Measurements from ENCODE around the gene GMPR2. TPM values are rescaled to one million over a fixed set of nuclear protein-coding genes. Genes with fewer than 3 reads are reported as not detected.

Gene GMPR2
- total and polyA plus RNA-seq, 3 donors from 2014 or later = 30.0 to 49.9 (median 42.2) TPM

- Histone ChIP-seq H3K27ac (no peak overlapping the region), H3K4me3 (no peak overlapping the region), H3K4me1 (no peaks in the 10 kb centered on the region), H3K36me3 (ENCODE audit: low read depth, missing control alignments) (no peaks in the 10 kb centered on the region), H3K27me3 (no peaks in the 10 kb centered on the region), H3K9me3 (no peaks in the 10 kb centered on the region)
- 89 to 92% methylated on average over 5 of the region's 5 CpGs for WGBS, 2 donors
- DNase-seq = no peak
- intact Hi-C loops (cut with DNase I; ENCODE audit: low total_unique reads) = no loop called here
- TF ChIP-seq POLR2A (IDR thresholded peaks at IDR 0.05) = no peak
- no peak for TF ChIP-seq CTCF (IDR thresholded peaks at IDR 0.05)
Observed at GRCh38 chr14:24283796-24284460, 51.2 kb downstream of the GMPR2 start.

- Histone ChIP-seq H3K4me1 (no peaks in the 10 kb centered on the region), H3K27ac (no peak overlapping the region), H3K27me3 (no peaks in the 10 kb centered on the region), H3K4me3 (no peak overlapping the region), H3K36me3 (ENCODE audit: low read depth, missing control alignments) (no peaks in the 10 kb centered on the region), H3K9me3 (no peaks in the 10 kb centered on the region)
- DNase-seq = no peak
- 80 to 85% methylated on average over 9 to 11 of the region's 11 CpGs for WGBS, 2 donors
- no peak for TF ChIP-seq POLR2A (IDR thresholded peaks at IDR 0.05)
- TF ChIP-seq CTCF (IDR thresholded peaks at IDR 0.05) = no peak
- intact Hi-C loops (cut with DNase I; ENCODE audit: low total_unique reads) = no loop called here
Observed at GRCh38 chr14:24284501-24285035, 51.8 kb downstream of the GMPR2 start.

- 84 to 94% methylated on average over 4 of the region's 4 CpGs for WGBS, 2 donors
- H3K27me3 ChIP-seq = no peaks in the 10 kb centered on the region
- TF ChIP-seq CTCF (IDR thresholded peaks at IDR 0.05) = no peak
- no peak for TF ChIP-seq POLR2A (IDR thresholded peaks at IDR 0.05)
- H3K27ac ChIP-seq = no peak overlapping the region
- H3K4me3 ChIP-seq = no peak overlapping the region
- no peaks in the 10 kb centered on the region for H3K36me3 ChIP-seq (ENCODE audit: low read depth, missing control alignments)
- DNase-seq = no peak
- intact Hi-C loops (cut with DNase I; ENCODE audit: low total_unique reads) = no loop called here
- H3K9me3 ChIP-seq = no peaks in the 10 kb centered on the region
- H3K4me1 ChIP-seq = no peaks in the 10 kb centered on the region
Observed at GRCh38 chr14:24285351-24285750, 52.6 kb downstream of the GMPR2 start.

GRCh38 chr14:24286996-24287395 lies 54.3 kb downstream of the GMPR2 start:
- Histone ChIP-seq H3K27me3 (no peaks in the 10 kb centered on the region), H3K4me3 (no peak overlapping the region), H3K27ac (no peak overlapping the region), H3K4me1 (no peaks in the 10 kb centered on the region), H3K9me3 (no peaks in the 10 kb centered on the region), H3K36me3 (ENCODE audit: low read depth, missing control alignments) (no peaks in the 10 kb centered on the region)
- WGBS, 2 donors = 96 to 100% methylated on average over 5 of the region's 5 CpGs
- TF ChIP-seq POLR2A (IDR thresholded peaks at IDR 0.05) (no peak), CTCF (IDR thresholded peaks at IDR 0.05) (no peak)
- DNase-seq = no peak
- intact Hi-C loops (cut with DNase I; ENCODE audit: low total_unique reads) = no loop called here

Small RNA genes within 50 kb of the gene (small RNA-seq; reads per million reads assigned to genes)
- gene AL136295.4 (0 to 0.09 reads per million in 2 donors), gene CHMP4A (0.09 reads per million in 2 donors), gene MDP1 (0 reads per million in 2 donors)

Other genes with a start within 250 kb of the GMPR2 start
Only the 30 nearest of the 34 such genes appear.
- 1 to 10 TPM; 7.7 to 8.6 TPM for gene CARMIL3, start 180.9 kb upstream of the GMPR2 start, total RNA-seq
- 6.8 TPM for gene CARMIL3, start 180.9 kb upstream of the GMPR2 start, polyA plus RNA-seq (ENCODE audit: insufficient read depth, low read depth, low replicate concordance)
- gene CPNE6, start 161.4 kb upstream of the GMPR2 start, total RNA-seq = under 1 TPM; 0.12 to 0.71 TPM
- 5.7 TPM for gene CPNE6, start 161.4 kb upstream of the GMPR2 start, polyA plus RNA-seq (ENCODE audit: insufficient read depth, low read depth, low replicate concordance)
- 10 to 100 TPM; 20.7 to 30.6 TPM for gene PCK2, start 138.6 kb upstream of the GMPR2 start, total RNA-seq
- gene PCK2, start 138.6 kb upstream of the GMPR2 start, polyA plus RNA-seq (ENCODE audit: insufficient read depth, low read depth, low replicate concordance) = 43.6 TPM
- gene DCAF11, start 118.2 kb upstream of the GMPR2 start, total RNA-seq = 10 to 100 TPM; 67.6 to 68.0 TPM
- gene DCAF11, start 118.2 kb upstream of the GMPR2 start, polyA plus RNA-seq (ENCODE audit: insufficient read depth, low read depth, low replicate concordance) = 77.4 TPM
- gene NRL, start 118.0 kb upstream of the GMPR2 start, total RNA-seq = 1 to 10 TPM; 6.6 to 8.3 TPM
- gene NRL, start 118.0 kb upstream of the GMPR2 start, polyA plus RNA-seq (ENCODE audit: insufficient read depth, low read depth, low replicate concordance) = 8.2 TPM
- gene FITM1, start 102.3 kb upstream of the GMPR2 start, total RNA-seq = 1 to 10 TPM; 2.2 to 3.5 TPM
- 3.7 TPM for gene FITM1, start 102.3 kb upstream of the GMPR2 start, polyA plus RNA-seq (ENCODE audit: insufficient read depth, low read depth, low replicate concordance)
- 10 to 100 TPM; 43.3 to 63.9 TPM for gene PSME1, start 96.7 kb upstream of the GMPR2 start, total RNA-seq
- gene PSME1, start 96.7 kb upstream of the GMPR2 start, polyA plus RNA-seq (ENCODE audit: insufficient read depth, low read depth, low replicate concordance) = 101 TPM
- gene EMC9, start 91.3 kb upstream of the GMPR2 start, total RNA-seq = 10 to 100 TPM; 15.2 to 23.9 TPM
- gene EMC9, start 91.3 kb upstream of the GMPR2 start, polyA plus RNA-seq (ENCODE audit: insufficient read depth, low read depth, low replicate concordance) = 33.7 TPM
- gene PSME2, start 86.3 kb upstream of the GMPR2 start, total RNA-seq = 10 to 100 TPM; 49.8 to 78.1 TPM
- 122 TPM for gene PSME2, start 86.3 kb upstream of the GMPR2 start, polyA plus RNA-seq (ENCODE audit: insufficient read depth, low read depth, low replicate concordance)
- 10 to 100 TPM; 94.5 to 96.8 TPM for gene RNF31, start 85.4 kb upstream of the GMPR2 start, total RNA-seq
- gene RNF31, start 85.4 kb upstream of the GMPR2 start, polyA plus RNA-seq (ENCODE audit: insufficient read depth, low read depth, low replicate concordance) = 71.0 TPM
- 10 to 100 TPM; 45.7 to 56.2 TPM for gene IRF9, start 71.7 kb upstream of the GMPR2 start, total RNA-seq
- gene IRF9, start 71.7 kb upstream of the GMPR2 start, polyA plus RNA-seq (ENCODE audit: insufficient read depth, low read depth, low replicate concordance) = 74.8 TPM
- gene REC8, start 60.8 kb upstream of the GMPR2 start, total RNA-seq = 10 to 100 TPM; 27.7 to 55.9 TPM
- gene REC8, start 60.8 kb upstream of the GMPR2 start, polyA plus RNA-seq (ENCODE audit: insufficient read depth, low read depth, low replicate concordance) = 58.8 TPM
- 100 to 1,000 TPM in 1 of 2 donors, 10 to 100 TPM in 1; 85.9 to 140 TPM for gene IPO4, start 44.1 kb upstream of the GMPR2 start, total RNA-seq
- 156 TPM for gene IPO4, start 44.1 kb upstream of the GMPR2 start, polyA plus RNA-seq (ENCODE audit: insufficient read depth, low read depth, low replicate concordance)
- gene TM9SF1, start 37.5 kb upstream of the GMPR2 start, total RNA-seq = 10 to 100 TPM; 45.0 to 50.0 TPM
- 53.2 TPM for gene TM9SF1, start 37.5 kb upstream of the GMPR2 start, polyA plus RNA-seq (ENCODE audit: insufficient read depth, low read depth, low replicate concordance)
- gene TSSK4, start 27.2 kb upstream of the GMPR2 start, total RNA-seq = 10 to 100 TPM; 19.4 to 27.4 TPM
- gene TSSK4, start 27.2 kb upstream of the GMPR2 start, polyA plus RNA-seq (ENCODE audit: insufficient read depth, low read depth, low replicate concordance) = 78.2 TPM
- gene CHMP4A, start 19.4 kb upstream of the GMPR2 start, total RNA-seq = 100 to 1,000 TPM in 1 of 2 donors, 10 to 100 TPM in 1; 52.9 to 111 TPM
- 56.3 TPM for gene CHMP4A, start 19.4 kb upstream of the GMPR2 start, polyA plus RNA-seq (ENCODE audit: insufficient read depth, low read depth, low replicate concordance)
- gene MDP1, start 16.9 kb upstream of the GMPR2 start, total RNA-seq = 10 to 100 TPM; 17.3 to 19.5 TPM
- 20.1 TPM for gene MDP1, start 16.9 kb upstream of the GMPR2 start, polyA plus RNA-seq (ENCODE audit: insufficient read depth, low read depth, low replicate concordance)
- 100 to 1,000 TPM in 1 of 2 donors, 10 to 100 TPM in 1; 94.6 to 110 TPM for gene NEDD8, start 562 bp upstream of the GMPR2 start, total RNA-seq
- 180 TPM for gene NEDD8, start 562 bp upstream of the GMPR2 start, polyA plus RNA-seq (ENCODE audit: insufficient read depth, low read depth, low replicate concordance)
- 10 to 100 TPM; 27.5 to 32.1 TPM for gene TINF2, start 9.7 kb downstream of the GMPR2 start, total RNA-seq
- gene TINF2, start 9.7 kb downstream of the GMPR2 start, polyA plus RNA-seq (ENCODE audit: insufficient read depth, low read depth, low replicate concordance) = 45.6 TPM
- gene TGM1, start 30.2 kb downstream of the GMPR2 start, total RNA-seq = 10 to 100 TPM in 1 of 2 donors, 1 to 10 TPM in 1; 3.6 to 10.5 TPM
- gene TGM1, start 30.2 kb downstream of the GMPR2 start, polyA plus RNA-seq (ENCODE audit: insufficient read depth, low read depth, low replicate concordance) = 5.4 TPM
- gene RABGGTA, start 38.7 kb downstream of the GMPR2 start, total RNA-seq = 10 to 100 TPM; 70.9 to 90.2 TPM
- gene RABGGTA, start 38.7 kb downstream of the GMPR2 start, polyA plus RNA-seq (ENCODE audit: insufficient read depth, low read depth, low replicate concordance) = 33.5 TPM
- 10 to 100 TPM; 22.5 to 24.6 TPM for gene DHRS1, start 66.9 kb downstream of the GMPR2 start, total RNA-seq
- 19.2 TPM for gene DHRS1, start 66.9 kb downstream of the GMPR2 start, polyA plus RNA-seq (ENCODE audit: insufficient read depth, low read depth, low replicate concordance)
- gene NOP9, start 66.9 kb downstream of the GMPR2 start, total RNA-seq = 10 to 100 TPM; 25.0 to 27.6 TPM
- 20.1 TPM for gene NOP9, start 66.9 kb downstream of the GMPR2 start, polyA plus RNA-seq (ENCODE audit: insufficient read depth, low read depth, low replicate concordance)
- gene CIDEB, start 75.0 kb downstream of the GMPR2 start, total RNA-seq = 1 to 10 TPM; 3.8 to 6.6 TPM
- gene CIDEB, start 75.0 kb downstream of the GMPR2 start, polyA plus RNA-seq (ENCODE audit: insufficient read depth, low read depth, low replicate concordance) = 7.0 TPM
- 10 to 100 TPM; 23.4 to 28.1 TPM for gene LTB4R2, start 77.2 kb downstream of the GMPR2 start, total RNA-seq
- 4.2 TPM for gene LTB4R2, start 77.2 kb downstream of the GMPR2 start, polyA plus RNA-seq (ENCODE audit: insufficient read depth, low read depth, low replicate concordance)
- 10 to 100 TPM; 10.3 to 10.9 TPM for gene LTB4R, start 78.6 kb downstream of the GMPR2 start, total RNA-seq
- 5.5 TPM for gene LTB4R, start 78.6 kb downstream of the GMPR2 start, polyA plus RNA-seq (ENCODE audit: insufficient read depth, low read depth, low replicate concordance)
- 10 to 100 TPM; 13.9 to 23.1 TPM for gene ADCY4, start 102.1 kb downstream of the GMPR2 start, total RNA-seq
- gene ADCY4, start 102.1 kb downstream of the GMPR2 start, polyA plus RNA-seq (ENCODE audit: insufficient read depth, low read depth, low replicate concordance) = 10.0 TPM
- 10 to 100 TPM in 1 of 2 donors, 1 to 10 TPM in 1; 3.2 to 11.3 TPM for gene RIPK3, start 107.1 kb downstream of the GMPR2 start, total RNA-seq
- 2.8 TPM for gene RIPK3, start 107.1 kb downstream of the GMPR2 start, polyA plus RNA-seq (ENCODE audit: insufficient read depth, low read depth, low replicate concordance)
- gene NFATC4, start 135.3 kb downstream of the GMPR2 start, total RNA-seq = 10 to 100 TPM; 40.9 to 53.5 TPM
- gene NFATC4, start 135.3 kb downstream of the GMPR2 start, polyA plus RNA-seq (ENCODE audit: insufficient read depth, low read depth, low replicate concordance) = 83.6 TPM
- 10 to 100 TPM; 21.8 TPM for gene NYNRIN, start 166.1 kb downstream of the GMPR2 start, total RNA-seq
- 22.0 TPM for gene NYNRIN, start 166.1 kb downstream of the GMPR2 start, polyA plus RNA-seq (ENCODE audit: insufficient read depth, low read depth, low replicate concordance)

Data from testis (tissue), 3 donors.